HTR-8/SVneo (cell line): ENCODE results near the gene FGF5.

Experiments
- DNase-seq: peaks from one replicate; pipeline ENCODE4 v3.0.0; 2011; ENCODE audit warnings: low spot score, mixed read lengths; ENCODE audit not compliant: insufficient read length
- FAIRE-seq: peaks from 2 replicates; lab custom pipeline; 2011; peaks lifted over from hg19 to GRCh38; lab: Jason Lieb, UNC

Gene FGF5

DNA sequence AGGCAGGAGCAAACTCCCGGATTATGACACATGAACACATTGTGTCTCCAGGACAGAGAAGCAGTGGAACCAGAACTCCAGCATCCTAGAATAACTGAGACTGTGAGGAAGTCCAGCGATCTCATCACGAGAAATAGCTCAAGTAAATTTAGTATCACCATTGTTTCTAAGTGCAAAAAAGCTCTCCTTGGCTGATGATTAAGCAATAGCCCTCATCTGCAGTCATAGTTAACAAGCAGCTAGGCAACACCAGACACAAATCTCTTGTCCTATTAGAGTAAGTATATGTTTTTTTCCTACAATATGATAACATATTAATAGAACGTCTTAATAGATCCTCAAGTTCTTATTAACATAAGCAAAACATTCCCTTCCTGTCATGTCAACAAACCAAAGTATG is 66.7 kb downstream of the FGF5 start:
- DNase-seq (no peak), FAIRE-seq (no peak)

DNA sequence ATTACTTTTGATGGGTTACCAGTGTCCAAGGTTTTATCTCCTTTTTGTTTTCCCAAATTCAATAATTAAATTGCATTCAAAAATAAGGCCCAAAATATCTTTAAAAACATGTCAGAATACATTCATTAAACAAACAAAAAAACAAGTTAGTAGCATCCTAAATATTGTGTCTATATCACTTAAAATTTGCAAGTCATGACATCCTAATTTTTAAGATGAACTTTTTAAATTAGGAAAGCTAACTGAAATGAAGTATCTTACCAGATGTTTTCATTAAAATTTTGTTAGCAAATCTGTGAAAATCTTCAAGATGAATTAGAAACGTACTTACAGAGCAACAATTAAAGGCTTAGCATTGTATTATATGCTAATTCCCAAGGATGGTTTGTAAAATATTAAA is 68.1 kb downstream of the FGF5 start:
- no peak for DNase-seq
- no peak for FAIRE-seq

- DNase-seq (no peak), FAIRE-seq (no peak)
Observed at GRCh38 chr4:80335226-80335553, 68.7 kb downstream of the FGF5 start.

GRCh38 chr4:80335554-80336358 is 69.3 kb downstream of the FGF5 start, which contains the start of gene CFAP299:
Gene CFAP299, plus strand, starts transcription at chr4:80335730.
- DNase-seq: peak; percentile 69
- peak; percentile 66 for FAIRE-seq

GRCh38 chr4:80336582-80336981 is 70.1 kb downstream of the FGF5 start:
- FAIRE-seq: no peak
- no peak for DNase-seq

DNA sequence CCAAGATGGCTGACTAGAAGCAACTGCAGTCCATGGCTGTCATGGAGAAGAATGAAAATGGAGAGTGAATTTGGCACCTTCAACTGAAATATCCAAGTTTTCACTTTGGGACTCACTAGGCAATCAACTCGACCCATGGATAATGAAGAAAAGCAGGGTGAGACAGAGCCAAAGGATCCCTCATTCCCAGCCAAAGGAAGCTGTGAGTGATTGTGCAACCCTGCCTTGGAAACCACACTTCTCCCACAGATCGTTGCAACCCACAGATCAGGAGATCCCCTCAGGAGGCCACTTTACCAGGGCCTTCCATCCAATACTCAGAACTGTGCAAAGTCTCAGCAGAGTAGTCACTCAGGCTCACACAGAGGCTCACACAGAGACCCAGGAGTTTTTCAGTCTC is 73.6 kb downstream of the FGF5 start:
- DNase-seq (no peak), FAIRE-seq (no peak)
